Thoracic aorta (tissue), 2 donors: ENCODE results near the gene TMEM91. TPM values are rescaled to one million over a fixed set of nuclear protein-coding genes. Genes with fewer than 3 reads are reported as not detected.
"Not testable (repeated sequence)": the region's sequence is repeated elsewhere in the genome, so short reads cannot be mapped to it uniquely, and the experiment has no call there.

Source experiments
- ATAC-seq: fragments of 150-250 bp; one replicate; pipeline ENCODE4 v1.8.0; 2017; ENCODE audit warnings: low read depth; ENCODE audit not compliant: insufficient number of reproducible peaks, low FRiP score
- DNase-seq: peaks from one replicate; pipeline ENCODE4 v3.0.0-alpha.2; 2020; ENCODE audit warnings: low spot score
- H3K27ac ChIP-seq, 2 donors: fragments of 200-600 bp; sonication (generic); 1 replicate in 1 of 2; 2 replicates in 1 of 2; pipeline ENCODE4 v1.5.1; 2016; ENCODE audit warnings: mild to moderate bottlenecking in 2 of 2, moderate library complexity in 2 of 2
- H3K27me3 ChIP-seq: fragments of 200-600 bp; sonication (generic); replicated peaks from 2 replicates; pipeline ENCODE4 v1.6.0; 2016; ENCODE audit warnings: mild to moderate bottlenecking; ENCODE audit not compliant: insufficient read depth
- H3K36me3 ChIP-seq: fragments of 200-600 bp; sonication (generic); one replicate; pipeline ENCODE4 v1.5.1; 2016
- H3K4me1 ChIP-seq, 2 donors: fragments of 200-600 bp; sonication (generic); 1 replicate in 1 of 2; 2 replicates in 1 of 2; pipeline versions ENCODE4 v1.5.1 to v1.6.0; 2016; ENCODE audit warnings: low read depth in 2 of 2, mild to moderate bottlenecking in 1 of 2; ENCODE audit not compliant: control insufficient read depth in 1 of 2
- H3K4me3 ChIP-seq: fragments of 200-600 bp; sonication (generic); 2 replicates; pipeline ENCODE4 v1.5.1; 2016; ENCODE audit warnings: mild to moderate bottlenecking
- H3K9me3 ChIP-seq: fragments of 200-600 bp; sonication (generic); 2 replicates; pipeline ENCODE4 v1.5.1; 2016
- total RNA-seq, 2 donors: library from RNA; depleted of rRNA; stranded (reverse); fragments of >200 nt; gene quantifications; one replicate each; pipeline versions ENCODE4 v1.1.0 to v1.2.3, GENCODE V29; 2016
- TF ChIP-seq, protein P1 (sequence below): fragments of 200-600 bp; sonication (generic); IDR thresholded peaks from one replicate; pipeline ENCODE4 v1.5.1; 2019; ENCODE audit warnings: antibody characterized with exemption

The TMEM91 gene
- total RNA-seq, 2 donors from 2014 or later, result 20.0 to 44.0 TPM

DNA sequence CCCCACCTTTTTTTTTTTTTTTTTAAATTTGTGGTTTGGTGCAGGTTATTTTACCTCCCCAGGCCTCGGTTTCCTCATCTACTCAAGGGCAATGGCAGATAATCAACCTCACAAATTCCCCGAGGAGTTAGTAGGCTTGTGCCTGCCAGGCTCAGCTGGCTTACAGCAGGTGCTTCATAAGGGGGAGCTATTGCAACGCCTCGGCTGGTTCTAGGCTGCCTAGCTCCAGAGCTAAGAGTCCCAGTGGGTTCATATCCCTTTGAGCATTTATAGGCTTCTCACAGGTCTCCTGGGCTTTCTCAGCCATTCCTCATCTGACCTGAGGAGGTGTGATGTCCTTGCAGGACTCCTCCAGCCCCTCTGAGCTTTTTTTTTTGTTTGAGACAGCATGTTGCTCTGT is 31.9 kb downstream of the TMEM91 start:
- no peaks in the 10 kb centered on the region for H3K9me3 ChIP-seq
- H3K4me1 ChIP-seq, result peaks cover 7 to 24% of the 10 kb centered on the region in 2 donors
- H3K27ac ChIP-seq, result no peak overlapping the region
- H3K4me3 ChIP-seq, result no peak overlapping the region
- no peaks in the 10 kb centered on the region for H3K27me3 ChIP-seq
- no peak for DNase-seq
- TF ChIP-seq, protein P1, sequence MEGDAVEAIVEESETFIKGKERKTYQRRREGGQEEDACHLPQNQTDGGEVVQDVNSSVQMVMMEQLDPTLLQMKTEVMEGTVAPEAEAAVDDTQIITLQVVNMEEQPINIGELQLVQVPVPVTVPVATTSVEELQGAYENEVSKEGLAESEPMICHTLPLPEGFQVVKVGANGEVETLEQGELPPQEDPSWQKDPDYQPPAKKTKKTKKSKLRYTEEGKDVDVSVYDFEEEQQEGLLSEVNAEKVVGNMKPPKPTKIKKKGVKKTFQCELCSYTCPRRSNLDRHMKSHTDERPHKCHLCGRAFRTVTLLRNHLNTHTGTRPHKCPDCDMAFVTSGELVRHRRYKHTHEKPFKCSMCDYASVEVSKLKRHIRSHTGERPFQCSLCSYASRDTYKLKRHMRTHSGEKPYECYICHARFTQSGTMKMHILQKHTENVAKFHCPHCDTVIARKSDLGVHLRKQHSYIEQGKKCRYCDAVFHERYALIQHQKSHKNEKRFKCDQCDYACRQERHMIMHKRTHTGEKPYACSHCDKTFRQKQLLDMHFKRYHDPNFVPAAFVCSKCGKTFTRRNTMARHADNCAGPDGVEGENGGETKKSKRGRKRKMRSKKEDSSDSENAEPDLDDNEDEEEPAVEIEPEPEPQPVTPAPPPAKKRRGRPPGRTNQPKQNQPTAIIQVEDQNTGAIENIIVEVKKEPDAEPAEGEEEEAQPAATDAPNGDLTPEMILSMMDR, result no peak
- H3K36me3 ChIP-seq, result peaks cover 17% of the 10 kb centered on the region
- ATAC-seq, result no peak

DNA sequence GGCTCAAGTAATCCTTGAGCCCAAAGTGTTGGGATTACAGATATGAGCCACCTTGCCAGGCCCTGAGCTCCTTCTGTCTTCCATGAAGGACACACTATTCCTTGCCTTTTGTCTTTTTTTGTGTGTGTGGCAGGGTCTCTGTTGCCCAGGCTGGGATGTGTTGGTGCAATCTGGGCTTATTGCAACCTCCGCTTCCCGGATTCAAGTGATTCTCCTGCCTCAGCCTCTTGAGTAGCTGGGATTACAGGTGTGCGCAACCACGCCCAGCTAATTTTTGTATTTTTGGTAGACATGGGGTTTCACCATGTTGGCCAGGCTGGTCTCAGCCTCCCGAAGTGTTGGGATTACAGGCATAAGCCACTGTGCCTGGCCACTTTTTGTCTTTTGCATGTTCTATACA is 32.5 kb downstream of the TMEM91 start:
- ATAC-seq, H3K4me3 ChIP-seq, H3K27me3 ChIP-seq, H3K9me3 ChIP-seq, DNase-seq: not testable (repeated sequence)
- H3K27ac ChIP-seq, result peak overlapping the region; percentile 12 to 46
- peaks cover 7 to 24% of the 10 kb centered on the region in 2 donors for H3K4me1 ChIP-seq
- peaks cover 23% of the 10 kb centered on the region for H3K36me3 ChIP-seq

DNA sequence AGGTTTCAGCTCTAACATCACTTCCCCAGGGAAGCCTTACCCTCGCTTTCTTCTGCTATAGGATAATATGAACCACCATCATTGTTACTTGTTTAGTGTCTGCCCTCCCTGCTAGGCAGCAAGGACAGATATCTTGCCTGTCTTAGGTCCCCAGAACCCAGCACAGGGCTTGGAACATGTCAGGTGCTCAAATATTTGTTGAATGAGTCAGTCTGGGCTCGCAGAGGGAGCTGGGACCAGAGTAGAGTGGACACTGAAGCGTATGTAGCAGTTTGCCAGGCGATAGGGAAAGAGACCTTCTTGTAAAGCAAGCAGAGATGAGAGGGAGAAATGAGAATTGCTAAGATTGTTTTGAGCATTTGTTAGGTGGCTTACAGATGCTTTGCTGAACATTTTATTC is 33.0 kb downstream of the TMEM91 start:
- TF ChIP-seq, protein P1, result no peak
- Histone ChIP-seq H3K36me3 (peaks cover 26% of the 10 kb centered on the region), H3K27me3 (no peaks in the 10 kb centered on the region), H3K4me3 (no peak overlapping the region), H3K27ac (peak overlapping the region; percentile 12 to 46), H3K9me3 (no peaks in the 10 kb centered on the region), H3K4me1 (peaks cover 7 to 24% of the 10 kb centered on the region in 2 donors)
- ATAC-seq (peak; percentile 58), DNase-seq (no peak)

DNA sequence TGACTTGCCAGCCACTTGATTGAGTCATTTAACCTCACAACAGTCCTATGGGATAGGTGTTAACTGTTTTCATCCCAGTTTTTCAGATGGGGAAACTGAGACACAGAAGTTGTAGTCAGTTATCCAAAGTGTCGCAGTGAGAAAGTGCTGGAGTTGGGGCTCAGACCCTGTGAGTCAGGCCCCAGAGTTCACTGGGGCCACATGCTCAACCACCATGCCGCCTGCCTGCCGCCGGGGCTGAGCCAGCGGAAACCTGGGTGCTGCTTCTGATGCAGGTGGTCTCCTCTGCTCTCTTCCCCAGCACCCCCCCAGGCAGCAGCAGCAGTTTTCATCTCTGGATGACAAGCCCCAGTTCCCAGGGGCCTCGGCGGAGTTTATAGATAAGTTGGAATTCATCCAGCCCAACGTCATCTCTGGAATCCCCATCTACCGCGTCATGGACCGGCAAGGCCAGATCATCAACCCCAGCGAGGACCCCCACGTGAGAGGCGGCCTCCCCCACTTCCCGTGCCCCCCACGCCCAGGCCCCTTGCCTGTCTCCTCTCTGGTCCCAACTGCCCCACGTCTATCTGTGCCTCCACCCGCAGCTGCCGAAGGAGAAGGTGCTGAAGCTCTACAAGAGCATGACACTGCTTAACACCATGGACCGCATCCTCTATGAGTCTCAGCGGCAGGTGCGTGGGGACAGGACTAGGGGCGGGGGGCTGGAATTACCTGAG is 34.2 kb downstream of the TMEM91 start:
- DNase-seq (no peak), ATAC-seq (no peak)
- Histone ChIP-seq H3K27me3 (no peaks in the 10 kb centered on the region), H3K36me3 (peaks cover 36% of the 10 kb centered on the region), H3K27ac (no peak overlapping the region), H3K4me1 (peaks cover 7 to 24% of the 10 kb centered on the region in 2 donors), H3K4me3 (no peak overlapping the region), H3K9me3 (no peaks in the 10 kb centered on the region)
- TF ChIP-seq, protein P1, result no peak

DNA sequence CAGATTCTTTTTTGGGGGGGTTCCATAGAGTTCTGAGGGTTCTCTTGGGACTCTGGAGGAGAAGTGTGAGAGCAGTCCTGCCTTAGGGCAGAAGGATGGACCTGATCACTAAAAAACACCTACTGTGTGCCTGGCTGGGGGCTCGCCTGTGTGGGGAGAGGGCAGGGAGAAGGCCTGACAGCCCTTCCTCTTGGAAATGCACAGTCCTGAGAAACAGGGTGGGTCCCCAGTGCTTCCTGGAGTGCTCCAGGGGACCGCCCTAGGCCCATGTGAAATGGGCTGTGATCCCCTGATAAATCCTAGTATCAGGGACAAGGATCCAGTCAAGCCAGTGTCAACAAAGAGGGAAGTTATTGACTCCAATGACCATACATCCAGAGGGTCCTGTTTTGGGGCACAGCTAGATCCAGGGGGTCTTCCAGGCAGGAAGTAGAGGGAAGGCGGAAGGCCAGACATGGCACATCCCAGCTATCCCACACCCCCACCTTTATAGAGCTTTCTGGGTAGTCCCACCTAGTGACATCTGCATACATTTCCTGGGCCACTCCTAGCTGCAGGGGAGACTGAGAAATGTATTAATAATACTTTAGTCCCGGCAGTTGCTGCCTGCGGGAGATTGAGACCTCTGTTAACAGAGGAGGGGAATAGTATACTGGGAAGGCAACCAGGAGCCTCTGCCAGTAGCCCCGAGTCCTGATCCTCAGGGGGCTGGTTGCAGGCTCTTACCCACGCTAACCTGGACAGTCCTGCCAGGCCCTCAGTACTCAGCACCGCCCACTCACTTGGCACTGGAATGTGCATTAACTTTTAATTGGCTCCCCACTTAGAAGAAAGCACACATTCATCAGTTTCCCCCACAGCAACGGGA is 35.0 kb downstream of the TMEM91 start:
- no peak overlapping the region for H3K4me3 ChIP-seq
- H3K9me3 ChIP-seq, result no peaks in the 10 kb centered on the region
- H3K36me3 ChIP-seq, result peaks cover 40% of the 10 kb centered on the region
- TF ChIP-seq, protein P1, result no peak
- no peaks in the 10 kb centered on the region for H3K27me3 ChIP-seq
- peaks cover 7 to 24% of the 10 kb centered on the region in 2 donors for H3K4me1 ChIP-seq
- no peak overlapping the region for H3K27ac ChIP-seq
- ATAC-seq, result no peak
- DNase-seq, result no peak
